Spleen (tissue), 7 donors: ENCODE measurements around the gene MYL5.

Experiments used
- POLR2AphosphoS5 ChIP-seq, 3 donors: sonication (generic); formaldehyde crosslinking; IDR thresholded peaks; one replicate each; pipeline ENCODE4 v1.5.1; 2017; ENCODE audit warnings: antibody characterized with exemption in 3 of 3
- TF ChIP-seq, protein P1 (sequence below), 11 experiments: fragments of 200-600 bp in 7 of 11; fragments of 450-650 bp in 4 of 11; sonication (generic) in 4 of 11; IDR thresholded peaks in 8 of 11; conservative IDR thresholded peaks in 3 of 11; 1 replicate in 7 of 11; 2 replicates in 4 of 11; pipeline versions ENCODE4 v1.4.0 to v1.8.0; 2016 to 2021; ENCODE audit warnings: antibody characterized with exemption in 11 of 11, inconsistent platforms in 4 of 11, mild to moderate bottlenecking in 1 of 11
- donor health status: DM: no; HTN: no; CAD: no; lungs with moderate emphysema.
- donor health status: DM: no; HTN: no; CAD: no.
- donor health status: DM: no; HTN: no; CAD: no.

DNA sequence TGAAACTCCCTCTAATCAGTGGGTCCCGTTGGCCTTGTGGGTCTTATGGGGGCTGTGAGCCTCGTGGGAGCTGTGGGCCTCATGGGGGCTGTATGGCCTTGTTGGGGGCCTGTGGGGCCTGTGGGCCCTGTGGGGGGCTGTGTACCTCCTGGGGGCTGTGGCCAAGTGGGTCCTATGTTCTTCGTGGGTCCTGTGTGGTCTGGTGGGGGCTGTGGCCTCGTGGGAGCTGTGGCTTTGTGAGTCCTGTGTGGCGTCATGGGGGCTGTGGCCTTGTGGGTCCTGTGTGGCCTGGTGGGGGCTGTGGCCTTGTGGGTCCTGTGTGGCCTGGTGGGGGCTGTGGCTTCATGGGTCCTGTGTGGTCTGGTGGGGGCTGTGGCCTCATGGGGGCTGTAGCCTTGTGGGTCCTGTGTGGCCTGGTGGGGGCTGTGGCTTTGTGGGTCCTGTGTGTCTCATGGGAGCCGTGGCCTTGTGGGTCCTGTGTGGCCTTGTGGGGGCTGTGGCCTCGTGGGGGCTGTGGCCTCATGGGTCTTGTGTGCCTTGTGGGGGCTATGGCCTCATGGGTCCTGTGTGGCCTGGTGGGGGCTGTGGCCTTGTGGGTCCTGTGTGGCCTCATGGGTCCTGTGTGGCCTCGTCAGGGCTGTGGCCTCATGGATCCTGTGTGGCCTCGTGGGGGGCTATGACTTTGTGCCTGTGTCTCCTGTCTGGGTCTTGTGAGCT, 38.7 kb downstream of the MYL5 start:
- TF ChIP-seq, protein P1, sequence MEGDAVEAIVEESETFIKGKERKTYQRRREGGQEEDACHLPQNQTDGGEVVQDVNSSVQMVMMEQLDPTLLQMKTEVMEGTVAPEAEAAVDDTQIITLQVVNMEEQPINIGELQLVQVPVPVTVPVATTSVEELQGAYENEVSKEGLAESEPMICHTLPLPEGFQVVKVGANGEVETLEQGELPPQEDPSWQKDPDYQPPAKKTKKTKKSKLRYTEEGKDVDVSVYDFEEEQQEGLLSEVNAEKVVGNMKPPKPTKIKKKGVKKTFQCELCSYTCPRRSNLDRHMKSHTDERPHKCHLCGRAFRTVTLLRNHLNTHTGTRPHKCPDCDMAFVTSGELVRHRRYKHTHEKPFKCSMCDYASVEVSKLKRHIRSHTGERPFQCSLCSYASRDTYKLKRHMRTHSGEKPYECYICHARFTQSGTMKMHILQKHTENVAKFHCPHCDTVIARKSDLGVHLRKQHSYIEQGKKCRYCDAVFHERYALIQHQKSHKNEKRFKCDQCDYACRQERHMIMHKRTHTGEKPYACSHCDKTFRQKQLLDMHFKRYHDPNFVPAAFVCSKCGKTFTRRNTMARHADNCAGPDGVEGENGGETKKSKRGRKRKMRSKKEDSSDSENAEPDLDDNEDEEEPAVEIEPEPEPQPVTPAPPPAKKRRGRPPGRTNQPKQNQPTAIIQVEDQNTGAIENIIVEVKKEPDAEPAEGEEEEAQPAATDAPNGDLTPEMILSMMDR (IDR thresholded peaks at IDR 0.05 in 8 of 11, conservative IDR thresholded peaks at IDR 0.05 in 3 of 11), result no peak
- no peak for TF ChIP-seq POLR2AphosphoS5 (IDR thresholded peaks at IDR 0.05)
